NB4 (cell line): Measurements from ENCODE around the gene GPR156.

Experiments
- CTCF ChIP-seq: IDR thresholded peaks from one replicate; pipeline ENCODE4 v1.5.1; 2012; ENCODE audit warnings: low read depth, low read length
- POLR2A ChIP-seq: IDR thresholded peaks from 2 replicates; pipeline ENCODE4 v1.6.1; 2011; ENCODE audit warnings: mild to moderate bottlenecking; ENCODE audit not compliant: insufficient read length; ENCODE audit errors: extremely low read depth

DNA sequence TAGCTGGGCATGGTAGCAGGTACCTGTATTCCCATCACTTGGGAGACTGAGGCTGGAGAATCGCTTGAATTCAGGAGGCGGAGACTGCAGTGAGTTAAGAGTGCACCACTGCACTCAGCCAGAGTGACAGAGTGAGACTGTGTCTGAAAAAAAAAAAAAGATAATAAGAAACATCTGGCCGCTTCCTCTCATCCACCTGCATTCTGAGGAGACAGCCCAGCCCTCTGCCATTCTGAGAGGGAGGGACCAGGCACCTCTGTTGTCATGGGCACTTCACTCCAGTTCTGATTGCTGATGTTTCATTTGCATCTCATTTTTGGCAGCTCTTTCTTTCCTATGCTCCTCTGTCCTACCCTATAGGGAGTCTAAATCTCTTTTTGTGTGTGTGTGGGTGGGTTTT lies 154.4 kb downstream of the GPR156 start:
- TF ChIP-seq CTCF (no peak), POLR2A (no peak)
